HEK293 (cell line): Measurements from ENCODE around the gene ANKRD6.

Experiments used
- GLI4 ChIP-seq: fragments of 450-650 bp; formaldehyde crosslinking; IDR thresholded peaks from 2 replicates; pipeline ENCODE4 v1.5.1; 2016; ENCODE audit warnings: missing biosample characterization, missing genetic modification characterization
- OVOL3 ChIP-seq: fragments of 450-650 bp; formaldehyde crosslinking; IDR thresholded peaks from 2 replicates; pipeline ENCODE4 v1.5.1; 2016; ENCODE audit warnings: missing biosample characterization, missing genetic modification characterization
- SETDB1 ChIP-seq: IDR thresholded peaks from one replicate; pipeline ENCODE4 v1.6.1; 2017; ENCODE audit warnings: mild to moderate bottlenecking, low read length, moderate library complexity, mixed read lengths; ENCODE audit not compliant: insufficient read length
- ZNF133 ChIP-seq: fragments of 450-650 bp; formaldehyde crosslinking; IDR thresholded peaks from 2 replicates; pipeline ENCODE4 v1.5.1; 2016; ENCODE audit warnings: missing biosample characterization, missing genetic modification characterization
- ZNF23 ChIP-seq: fragments of 450-650 bp; formaldehyde crosslinking; IDR thresholded peaks from 2 replicates; pipeline ENCODE4 v1.5.1; 2016; ENCODE audit warnings: missing biosample characterization, missing genetic modification characterization, borderline replicate concordance
- ZNF292 ChIP-seq: fragments of 450-650 bp; formaldehyde crosslinking; IDR thresholded peaks from 2 replicates; pipeline ENCODE4 v1.5.1; 2016; ENCODE audit warnings: low read depth, missing biosample characterization, missing genetic modification characterization, borderline replicate concordance
- ZNF366 ChIP-seq: fragments of 450-650 bp; formaldehyde crosslinking; conservative IDR thresholded peaks from 2 replicates; pipeline ENCODE4 v1.5.1; 2016; ENCODE audit warnings: missing biosample characterization, missing genetic modification characterization
- ZNF404 ChIP-seq: fragments of 450-650 bp; formaldehyde crosslinking; IDR thresholded peaks from 2 replicates; pipeline ENCODE4 v1.5.1; 2017; ENCODE audit warnings: missing biosample characterization, missing genetic modification characterization
- ZNF501 ChIP-seq: fragments of 450-650 bp; formaldehyde crosslinking; IDR thresholded peaks from 2 replicates; pipeline ENCODE4 v1.5.1; 2016; ENCODE audit warnings: missing biosample characterization, missing genetic modification characterization
- ZNF510 ChIP-seq: fragments of 450-650 bp; formaldehyde crosslinking; IDR thresholded peaks from 2 replicates; pipeline ENCODE4 v1.5.1; 2018; ENCODE audit warnings: mild to moderate bottlenecking, missing genetic modification characterization, missing biosample characterization; ENCODE audit not compliant: insufficient replicate concordance
- ZNF664 ChIP-seq: fragments of 450-650 bp; formaldehyde crosslinking; IDR thresholded peaks from 2 replicates; pipeline ENCODE4 v1.5.1; 2016; ENCODE audit warnings: missing biosample characterization, missing genetic modification characterization
- ZNF701 ChIP-seq: fragments of 450-650 bp; formaldehyde crosslinking; IDR thresholded peaks from 2 replicates; pipeline ENCODE4 v1.5.1; 2016; ENCODE audit warnings: missing biosample characterization, missing genetic modification characterization
- ZNF785 ChIP-seq: fragments of 450-650 bp; formaldehyde crosslinking; IDR thresholded peaks from 2 replicates; pipeline ENCODE4 v1.5.1; 2016; ENCODE audit warnings: missing biosample characterization, missing genetic modification characterization
- ZNF791 ChIP-seq: fragments of 450-650 bp; formaldehyde crosslinking; IDR thresholded peaks from 2 replicates; pipeline ENCODE4 v1.5.1; 2016; ENCODE audit warnings: missing biosample characterization, missing genetic modification characterization
- ZSCAN30 ChIP-seq: fragments of 450-650 bp; IDR thresholded peaks from 2 replicates; pipeline ENCODE4 v1.5.1; 2018; ENCODE audit warnings: missing biosample characterization, mild to moderate bottlenecking, missing genetic modification characterization, moderate library complexity
- ZXDB ChIP-seq: fragments of 450-650 bp; formaldehyde crosslinking; IDR thresholded peaks from 2 replicates; pipeline ENCODE4 v1.5.1; 2016; ENCODE audit warnings: missing biosample characterization, missing genetic modification characterization
- TF ChIP-seq, protein P1 (sequence below): fragments of 450-650 bp; formaldehyde crosslinking; IDR thresholded peaks from 2 replicates; pipeline ENCODE4 v1.5.1; 2016; ENCODE audit warnings: missing biosample characterization, missing genetic modification characterization
- TF ChIP-seq, protein P2 (sequence below): fragments of 450-650 bp; formaldehyde crosslinking; IDR thresholded peaks from 2 replicates; pipeline ENCODE4 v1.5.0; 2017; ENCODE audit warnings: missing biosample characterization, missing genetic modification characterization, borderline replicate concordance
- TF ChIP-seq, protein P3 (sequence below): fragments of 450-650 bp; formaldehyde crosslinking; IDR thresholded peaks from 2 replicates; pipeline ENCODE4 v1.5.1; 2016; ENCODE audit warnings: missing biosample characterization, missing genetic modification characterization
- TF ChIP-seq, protein P4 (sequence below): fragments of 450-650 bp; formaldehyde crosslinking; IDR thresholded peaks from 2 replicates; pipeline ENCODE4 v1.5.1; 2016; ENCODE audit warnings: missing biosample characterization, missing genetic modification characterization, borderline replicate concordance
- TF ChIP-seq, protein P5 (sequence below): fragments of 450-650 bp; formaldehyde crosslinking; IDR thresholded peaks from 2 replicates; pipeline ENCODE4 v1.5.1; 2016; ENCODE audit warnings: missing biosample characterization, missing genetic modification characterization
- TF ChIP-seq, protein P6 (sequence below): fragments of 450-650 bp; formaldehyde crosslinking; IDR thresholded peaks from 2 replicates; pipeline ENCODE4 v1.5.1; 2016; ENCODE audit warnings: missing biosample characterization, missing genetic modification characterization
- TF ChIP-seq, protein P7 (sequence below): fragments of 450-650 bp; formaldehyde crosslinking; IDR thresholded peaks from 2 replicates; pipeline ENCODE4 v1.5.1; 2017; ENCODE audit warnings: missing biosample characterization, missing genetic modification characterization
- TF ChIP-seq, protein P8 (sequence below): IDR thresholded peaks from 2 replicates; pipeline ENCODE4 v1.6.1; 2011; ENCODE audit warnings: mild to moderate bottlenecking, low read depth, low read length, borderline replicate concordance
- TF ChIP-seq, protein P9 (sequence below): fragments of 450-650 bp; formaldehyde crosslinking; IDR thresholded peaks from 2 replicates; pipeline ENCODE4 v1.5.1; 2016; ENCODE audit warnings: missing biosample characterization, missing genetic modification characterization

Gene ANKRD6

DNA sequence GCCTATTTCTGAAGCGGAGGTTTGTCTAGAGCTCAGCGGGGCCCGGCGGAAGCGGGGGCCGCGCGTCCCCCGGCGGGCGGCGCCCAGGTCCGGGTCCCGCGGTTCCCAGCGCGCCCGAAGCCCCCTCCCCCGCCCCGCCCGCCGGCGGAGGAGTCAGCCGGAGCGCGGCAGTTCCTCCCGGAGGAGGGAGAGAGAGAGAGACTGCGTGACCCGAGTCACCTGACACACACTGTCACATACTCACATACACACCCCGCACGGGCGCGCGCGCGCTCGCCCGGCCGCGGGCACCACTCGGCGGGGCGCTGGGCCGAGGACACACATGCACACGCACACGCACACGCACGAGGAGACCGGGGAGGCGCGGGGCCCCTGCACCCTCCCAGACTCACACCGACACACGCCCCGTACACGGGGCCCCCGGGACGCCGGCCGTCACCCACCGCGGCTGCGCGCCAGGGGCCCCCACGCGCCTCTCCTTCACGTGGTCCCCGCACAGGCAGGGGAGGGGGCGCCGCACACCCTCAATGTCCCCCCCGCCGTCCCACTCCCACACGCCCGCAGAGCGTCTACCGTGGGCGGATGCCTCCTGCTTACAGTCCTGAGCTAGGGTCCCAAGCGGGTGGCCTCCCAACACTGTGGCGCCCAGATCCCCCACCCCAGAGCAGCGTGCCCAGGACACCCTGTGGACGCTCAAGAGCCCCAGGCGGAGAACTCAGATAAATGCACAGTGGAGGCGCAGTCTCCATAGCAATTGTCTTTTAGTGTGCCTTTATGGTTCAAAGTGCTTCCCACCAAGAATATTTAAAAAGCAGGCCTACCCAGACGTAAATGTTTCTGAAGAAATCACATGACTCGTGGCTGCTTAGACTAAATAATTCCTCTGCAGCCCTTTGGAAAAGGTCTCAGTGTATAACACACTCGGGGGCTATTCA lies 20.6 kb upstream of the ANKRD6 start, which contains the start of gene RRAGD (continued):
- TF ChIP-seq, protein P1, sequence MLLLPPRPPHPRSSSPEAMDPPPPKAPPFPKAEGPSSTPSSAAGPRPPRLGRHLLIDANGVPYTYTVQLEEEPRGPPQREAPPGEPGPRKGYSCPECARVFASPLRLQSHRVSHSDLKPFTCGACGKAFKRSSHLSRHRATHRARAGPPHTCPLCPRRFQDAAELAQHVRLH: no peak
- no peak for TF ChIP-seq ZNF292 (tag by site-specific recombination)
- TF ChIP-seq, protein P2, sequence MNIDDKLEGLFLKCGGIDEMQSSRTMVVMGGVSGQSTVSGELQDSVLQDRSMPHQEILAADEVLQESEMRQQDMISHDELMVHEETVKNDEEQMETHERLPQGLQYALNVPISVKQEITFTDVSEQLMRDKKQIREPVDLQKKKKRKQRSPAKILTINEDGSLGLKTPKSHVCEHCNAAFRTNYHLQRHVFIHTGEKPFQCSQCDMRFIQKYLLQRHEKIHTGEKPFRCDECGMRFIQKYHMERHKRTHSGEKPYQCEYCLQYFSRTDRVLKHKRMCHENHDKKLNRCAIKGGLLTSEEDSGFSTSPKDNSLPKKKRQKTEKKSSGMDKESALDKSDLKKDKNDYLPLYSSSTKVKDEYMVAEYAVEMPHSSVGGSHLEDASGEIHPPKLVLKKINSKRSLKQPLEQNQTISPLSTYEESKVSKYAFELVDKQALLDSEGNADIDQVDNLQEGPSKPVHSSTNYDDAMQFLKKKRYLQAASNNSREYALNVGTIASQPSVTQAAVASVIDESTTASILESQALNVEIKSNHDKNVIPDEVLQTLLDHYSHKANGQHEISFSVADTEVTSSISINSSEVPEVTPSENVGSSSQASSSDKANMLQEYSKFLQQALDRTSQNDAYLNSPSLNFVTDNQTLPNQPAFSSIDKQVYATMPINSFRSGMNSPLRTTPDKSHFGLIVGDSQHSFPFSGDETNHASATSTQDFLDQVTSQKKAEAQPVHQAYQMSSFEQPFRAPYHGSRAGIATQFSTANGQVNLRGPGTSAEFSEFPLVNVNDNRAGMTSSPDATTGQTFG (tag by site-specific recombination): no peak
- TF ChIP-seq ZNF23 (tag by site-specific recombination): no peak
- TF ChIP-seq, protein P3, sequence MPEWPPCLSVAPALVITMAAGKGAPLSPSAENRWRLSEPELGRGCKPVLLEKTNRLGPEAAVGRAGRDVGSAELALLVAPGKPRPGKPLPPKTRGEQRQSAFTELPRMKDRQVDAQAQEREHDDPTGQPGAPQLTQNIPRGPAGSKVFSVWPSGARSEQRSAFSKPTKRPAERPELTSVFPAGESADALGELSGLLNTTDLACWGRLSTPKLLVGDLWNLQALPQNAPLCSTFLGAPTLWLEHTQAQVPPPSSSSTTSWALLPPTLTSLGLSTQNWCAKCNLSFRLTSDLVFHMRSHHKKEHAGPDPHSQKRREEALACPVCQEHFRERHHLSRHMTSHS (tag by site-specific recombination): no peak
- TF ChIP-seq, protein P4, sequence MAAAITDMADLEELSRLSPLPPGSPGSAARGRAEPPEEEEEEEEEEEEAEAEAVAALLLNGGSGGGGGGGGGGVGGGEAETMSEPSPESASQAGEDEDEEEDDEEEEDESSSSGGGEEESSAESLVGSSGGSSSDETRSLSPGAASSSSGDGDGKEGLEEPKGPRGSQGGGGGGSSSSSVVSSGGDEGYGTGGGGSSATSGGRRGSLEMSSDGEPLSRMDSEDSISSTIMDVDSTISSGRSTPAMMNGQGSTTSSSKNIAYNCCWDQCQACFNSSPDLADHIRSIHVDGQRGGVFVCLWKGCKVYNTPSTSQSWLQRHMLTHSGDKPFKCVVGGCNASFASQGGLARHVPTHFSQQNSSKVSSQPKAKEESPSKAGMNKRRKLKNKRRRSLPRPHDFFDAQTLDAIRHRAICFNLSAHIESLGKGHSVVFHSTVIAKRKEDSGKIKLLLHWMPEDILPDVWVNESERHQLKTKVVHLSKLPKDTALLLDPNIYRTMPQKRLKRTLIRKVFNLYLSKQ (tag by site-specific recombination): no peak
- no peak for TF ChIP-seq ZNF366 (tag by site-specific recombination)
- TF ChIP-seq, protein P5, sequence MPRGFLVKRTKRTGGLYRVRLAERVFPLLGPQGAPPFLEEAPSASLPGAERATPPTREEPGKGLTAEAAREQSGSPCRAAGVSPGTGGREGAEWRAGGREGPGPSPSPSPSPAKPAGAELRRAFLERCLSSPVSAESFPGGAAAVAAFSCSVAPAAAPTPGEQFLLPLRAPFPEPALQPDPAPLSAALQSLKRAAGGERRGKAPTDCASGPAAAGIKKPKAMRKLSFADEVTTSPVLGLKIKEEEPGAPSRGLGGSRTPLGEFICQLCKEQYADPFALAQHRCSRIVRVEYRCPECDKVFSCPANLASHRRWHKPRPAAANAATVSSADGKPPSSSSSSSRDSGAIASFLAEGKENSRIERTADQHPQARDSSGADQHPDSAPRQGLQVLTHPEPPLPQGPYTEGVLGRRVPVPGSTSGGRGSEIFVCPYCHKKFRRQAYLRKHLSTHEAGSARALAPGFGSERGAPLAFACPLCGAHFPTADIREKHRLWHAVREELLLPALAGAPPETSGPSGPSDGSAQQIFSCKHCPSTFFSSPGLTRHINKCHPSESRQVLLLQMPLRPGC (tag by site-specific recombination): peak; percentile 80
- no peak for TF ChIP-seq GLI4 (tag by site-specific recombination)
- no peak; the same call in 1 of the 2 replicates for TF ChIP-seq OVOL3 (tag by site-specific recombination)
- TF ChIP-seq, protein P6, sequence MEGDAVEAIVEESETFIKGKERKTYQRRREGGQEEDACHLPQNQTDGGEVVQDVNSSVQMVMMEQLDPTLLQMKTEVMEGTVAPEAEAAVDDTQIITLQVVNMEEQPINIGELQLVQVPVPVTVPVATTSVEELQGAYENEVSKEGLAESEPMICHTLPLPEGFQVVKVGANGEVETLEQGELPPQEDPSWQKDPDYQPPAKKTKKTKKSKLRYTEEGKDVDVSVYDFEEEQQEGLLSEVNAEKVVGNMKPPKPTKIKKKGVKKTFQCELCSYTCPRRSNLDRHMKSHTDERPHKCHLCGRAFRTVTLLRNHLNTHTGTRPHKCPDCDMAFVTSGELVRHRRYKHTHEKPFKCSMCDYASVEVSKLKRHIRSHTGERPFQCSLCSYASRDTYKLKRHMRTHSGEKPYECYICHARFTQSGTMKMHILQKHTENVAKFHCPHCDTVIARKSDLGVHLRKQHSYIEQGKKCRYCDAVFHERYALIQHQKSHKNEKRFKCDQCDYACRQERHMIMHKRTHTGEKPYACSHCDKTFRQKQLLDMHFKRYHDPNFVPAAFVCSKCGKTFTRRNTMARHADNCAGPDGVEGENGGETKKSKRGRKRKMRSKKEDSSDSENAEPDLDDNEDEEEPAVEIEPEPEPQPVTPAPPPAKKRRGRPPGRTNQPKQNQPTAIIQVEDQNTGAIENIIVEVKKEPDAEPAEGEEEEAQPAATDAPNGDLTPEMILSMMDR (tag by site-specific recombination): peak; percentile 88
- peak; percentile 70; the same call in 1 of the 2 replicates for TF ChIP-seq ZXDB (tag by site-specific recombination)
- TF ChIP-seq ZNF501 (tag by site-specific recombination): peak; percentile 74; the same call in 1 of the 2 replicates
- TF ChIP-seq, protein P7, sequence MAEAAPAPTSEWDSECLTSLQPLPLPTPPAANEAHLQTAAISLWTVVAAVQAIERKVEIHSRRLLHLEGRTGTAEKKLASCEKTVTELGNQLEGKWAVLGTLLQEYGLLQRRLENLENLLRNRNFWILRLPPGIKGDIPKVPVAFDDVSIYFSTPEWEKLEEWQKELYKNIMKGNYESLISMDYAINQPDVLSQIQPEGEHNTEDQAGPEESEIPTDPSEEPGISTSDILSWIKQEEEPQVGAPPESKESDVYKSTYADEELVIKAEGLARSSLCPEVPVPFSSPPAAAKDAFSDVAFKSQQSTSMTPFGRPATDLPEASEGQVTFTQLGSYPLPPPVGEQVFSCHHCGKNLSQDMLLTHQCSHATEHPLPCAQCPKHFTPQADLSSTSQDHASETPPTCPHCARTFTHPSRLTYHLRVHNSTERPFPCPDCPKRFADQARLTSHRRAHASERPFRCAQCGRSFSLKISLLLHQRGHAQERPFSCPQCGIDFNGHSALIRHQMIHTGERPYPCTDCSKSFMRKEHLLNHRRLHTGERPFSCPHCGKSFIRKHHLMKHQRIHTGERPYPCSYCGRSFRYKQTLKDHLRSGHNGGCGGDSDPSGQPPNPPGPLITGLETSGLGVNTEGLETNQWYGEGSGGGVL (tag by site-specific recombination): peak; percentile 79
- no peak for TF ChIP-seq ZNF510 (tag by site-specific recombination)
- peak; percentile 68 for TF ChIP-seq ZSCAN30 (tag by site-specific recombination)
- no peak for TF ChIP-seq SETDB1
- TF ChIP-seq, protein P8, sequence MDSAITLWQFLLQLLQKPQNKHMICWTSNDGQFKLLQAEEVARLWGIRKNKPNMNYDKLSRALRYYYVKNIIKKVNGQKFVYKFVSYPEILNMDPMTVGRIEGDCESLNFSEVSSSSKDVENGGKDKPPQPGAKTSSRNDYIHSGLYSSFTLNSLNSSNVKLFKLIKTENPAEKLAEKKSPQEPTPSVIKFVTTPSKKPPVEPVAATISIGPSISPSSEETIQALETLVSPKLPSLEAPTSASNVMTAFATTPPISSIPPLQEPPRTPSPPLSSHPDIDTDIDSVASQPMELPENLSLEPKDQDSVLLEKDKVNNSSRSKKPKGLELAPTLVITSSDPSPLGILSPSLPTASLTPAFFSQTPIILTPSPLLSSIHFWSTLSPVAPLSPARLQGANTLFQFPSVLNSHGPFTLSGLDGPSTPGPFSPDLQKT: no peak
- TF ChIP-seq ZNF404 (tag by site-specific recombination): no peak
- 0 out of 2 replicates have a peak, but pooled peaks have one; percentile 17 for TF ChIP-seq ZNF133 (tag by site-specific recombination)
- TF ChIP-seq ZNF701: no peak
- no peak for TF ChIP-seq ZNF664 (tag by site-specific recombination)
- TF ChIP-seq, protein P9, sequence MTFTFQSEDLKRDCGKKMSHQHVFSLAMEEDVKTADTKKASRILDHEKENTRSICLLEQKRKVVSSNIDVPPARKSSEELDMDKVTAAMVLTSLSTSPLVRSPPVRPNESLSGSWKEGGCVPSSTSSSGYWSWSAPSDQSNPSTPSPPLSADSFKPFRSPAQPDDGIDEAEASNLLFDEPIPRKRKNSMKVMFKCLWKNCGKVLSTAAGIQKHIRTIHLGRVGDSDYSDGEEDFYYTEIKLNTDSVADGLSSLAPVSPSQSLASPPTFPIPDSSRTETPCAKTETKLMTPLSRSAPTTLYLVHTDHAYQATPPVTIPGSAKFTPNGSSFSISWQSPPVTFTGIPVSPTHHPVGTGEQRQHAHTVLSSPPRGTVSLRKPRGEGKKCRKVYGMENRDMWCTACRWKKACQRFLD (tag by site-specific recombination): 0 out of 2 replicates have a peak, but pooled peaks have one; percentile 45
- TF ChIP-seq ZNF791 (tag by site-specific recombination): no peak
- TF ChIP-seq ZNF785 (tag by site-specific recombination): 0 out of 2 replicates have a peak, but pooled peaks have one; percentile 61
